Endometrial microvascular endothelial cells (primary cell): Measurements from ENCODE around the gene SAMHD1. TPM values are rescaled to one million over a fixed set of nuclear protein-coding genes. Genes with fewer than 3 reads are reported as not detected.
"Not testable (repeated sequence)": the region's sequence is repeated elsewhere in the genome, so short reads cannot be mapped to it uniquely, and the experiment has no call there.

Experiments used
- in situ Hi-C: cut with HindIII; loops from 2 replicates; pipeline ENCODE4 v1.10.0; 2017; ENCODE audit warnings: low sequenced_read_pairs, low pct_unique_long_range_greater_than_20kb; ENCODE audit errors: inconsistent ontology term
- total RNA-seq: library from RNA; depleted of rRNA; stranded (reverse); fragments of >200 nt; gene quantifications from one replicate; pipeline ENCODE4 v1.2.3, GENCODE V29; 2015; ENCODE audit errors: inconsistent ontology term

The SAMHD1 gene
- total RNA-seq, 1 donor from 2014 or later = 101 TPM

- in situ Hi-C loops = no loop called here
Measured at GRCh38 chr20:36881888-36882287, 69.6 kb downstream of the SAMHD1 start.

GRCh38 chr20:36881331-36881730 is 70.2 kb downstream of the SAMHD1 start:
- in situ Hi-C loops = no loop called here

- in situ Hi-C loops = no loop called here
Measured at GRCh38 chr20:36880741-36881250, 70.7 kb downstream of the SAMHD1 start.

DNA sequence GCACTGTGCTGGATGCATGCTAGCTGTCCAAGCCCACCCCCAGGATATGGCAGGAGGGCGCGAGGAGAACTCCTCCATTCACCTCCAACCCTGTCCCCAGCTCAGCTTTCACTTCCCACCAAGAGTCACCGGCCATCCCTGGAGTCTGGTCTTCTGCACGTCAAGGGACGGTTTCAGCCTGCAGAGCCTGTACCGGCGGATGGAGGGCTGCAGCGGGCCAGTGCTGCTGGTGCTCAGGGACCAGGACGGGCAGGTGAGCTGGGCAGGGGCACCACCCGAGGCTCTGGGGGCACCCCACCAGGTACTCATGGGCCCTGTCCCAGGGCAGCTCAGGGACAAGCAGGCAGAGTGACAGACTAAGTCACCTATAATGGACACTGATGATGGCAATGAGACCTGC is 72.6 kb downstream of the SAMHD1 start:
- in situ Hi-C loops = no loop called here

- in situ Hi-C loops = no loop called here
Measured at GRCh38 chr20:36876473-36876833, 75.1 kb downstream of the SAMHD1 start.

DNA sequence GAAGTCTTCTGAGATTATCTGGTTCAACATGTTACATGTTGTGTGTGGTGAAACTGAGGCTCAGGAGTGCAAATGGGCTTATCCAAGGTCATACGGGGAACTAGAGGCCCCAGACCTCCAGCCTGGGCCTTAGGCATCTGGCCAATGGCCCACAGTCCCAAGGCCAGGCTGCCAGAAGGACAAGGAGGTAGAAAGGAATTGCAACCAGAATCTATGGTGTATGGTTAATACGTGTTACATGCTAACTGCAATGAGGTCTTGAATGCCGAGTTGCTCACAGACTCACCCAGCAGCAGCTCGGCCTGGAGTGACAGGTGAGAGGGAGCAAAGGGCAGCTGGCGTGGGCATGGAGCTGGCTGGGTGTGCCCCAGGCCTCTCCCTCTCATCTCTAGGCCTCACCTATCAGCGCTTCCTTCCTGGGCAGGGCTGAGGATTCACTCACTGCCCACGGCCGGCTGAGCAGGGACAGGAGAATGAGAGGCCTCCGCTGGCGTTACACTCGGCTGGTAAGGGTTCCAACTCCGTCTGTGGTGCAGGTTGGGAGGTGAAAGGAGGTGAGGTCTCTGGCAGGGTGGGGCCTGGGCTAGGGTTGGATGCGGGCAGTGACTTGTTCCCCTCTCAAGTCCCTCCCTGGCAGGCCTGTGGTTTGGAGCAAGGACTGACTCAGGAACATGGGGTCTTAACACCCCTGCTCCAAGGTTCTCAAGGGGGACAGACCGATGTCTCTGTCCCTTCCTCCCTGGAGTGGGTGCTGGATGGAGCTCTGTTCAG is 75.6 kb downstream of the SAMHD1 start, which contains the start of gene TLDC2:
Gene TLDC2 (plus strand): TSS at position 437 of the 771 bp plus-strand sequence. CDS start 37 bp downstream, at position 474.
- in situ Hi-C loops = no loop called here

DNA sequence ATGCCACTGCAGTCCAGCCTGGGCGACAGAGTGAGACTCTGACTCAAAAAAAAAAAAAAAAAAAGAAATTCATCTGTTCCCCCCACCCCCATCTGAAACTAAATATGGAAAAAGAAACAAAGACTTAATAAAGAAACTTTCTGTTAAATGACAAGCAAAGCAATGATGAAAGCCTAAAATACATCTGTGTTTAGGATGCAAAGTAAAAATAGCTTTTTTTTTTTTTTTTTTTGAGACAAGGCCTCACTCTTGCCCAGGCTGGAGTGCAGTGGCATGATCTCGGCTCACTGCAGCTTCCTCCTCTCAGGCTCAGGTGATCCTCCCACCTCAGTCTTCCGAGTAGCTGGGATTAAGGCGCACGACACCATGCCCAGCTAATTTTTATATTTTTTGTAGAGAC is 76.4 kb downstream of the SAMHD1 start:
- in situ Hi-C loops = not testable (repeated sequence)

DNA sequence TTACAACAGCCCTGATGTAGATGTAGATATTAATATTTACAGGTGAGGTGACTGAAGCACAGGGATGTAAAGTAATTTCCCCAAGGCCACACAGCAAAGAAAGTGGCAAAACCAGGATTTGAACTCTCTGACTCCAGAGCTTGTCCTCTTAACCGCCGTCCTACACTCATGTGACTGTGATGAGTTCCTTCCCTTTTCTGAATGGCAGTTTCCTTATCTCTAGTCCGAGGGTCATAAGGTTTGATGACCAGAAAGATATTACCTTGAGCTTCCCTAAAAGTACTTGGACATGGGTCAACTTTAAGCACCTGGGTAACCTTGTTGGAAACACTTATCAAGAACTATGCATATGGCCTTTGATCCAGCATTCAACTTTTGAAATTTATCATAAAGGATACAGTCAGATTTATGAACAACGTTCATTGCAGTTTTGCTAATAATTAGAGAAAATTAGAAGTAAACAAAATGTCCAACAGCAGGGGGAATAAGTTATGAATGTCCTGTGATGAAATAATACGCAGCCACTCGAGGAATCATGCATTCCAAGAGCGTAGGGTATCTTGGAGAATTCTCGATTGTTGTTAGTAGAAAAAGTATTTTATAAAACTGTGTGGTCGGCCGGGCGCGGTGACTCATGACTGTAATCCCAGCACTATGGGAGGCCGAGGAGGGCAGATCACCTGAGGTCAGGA is 77.9 kb downstream of the SAMHD1 start:
- in situ Hi-C loops = loop anchor here (25.0 kb wide), 1 partner anchor 111 kb away; the partner anchor contains the start of gene DSN1

- in situ Hi-C loops = loop anchor here (25.0 kb wide), 1 partner anchor 111 kb away; the partner anchor contains the start of gene DSN1
Measured at GRCh38 chr20:36872852-36873251, 78.7 kb downstream of the SAMHD1 start.

DNA sequence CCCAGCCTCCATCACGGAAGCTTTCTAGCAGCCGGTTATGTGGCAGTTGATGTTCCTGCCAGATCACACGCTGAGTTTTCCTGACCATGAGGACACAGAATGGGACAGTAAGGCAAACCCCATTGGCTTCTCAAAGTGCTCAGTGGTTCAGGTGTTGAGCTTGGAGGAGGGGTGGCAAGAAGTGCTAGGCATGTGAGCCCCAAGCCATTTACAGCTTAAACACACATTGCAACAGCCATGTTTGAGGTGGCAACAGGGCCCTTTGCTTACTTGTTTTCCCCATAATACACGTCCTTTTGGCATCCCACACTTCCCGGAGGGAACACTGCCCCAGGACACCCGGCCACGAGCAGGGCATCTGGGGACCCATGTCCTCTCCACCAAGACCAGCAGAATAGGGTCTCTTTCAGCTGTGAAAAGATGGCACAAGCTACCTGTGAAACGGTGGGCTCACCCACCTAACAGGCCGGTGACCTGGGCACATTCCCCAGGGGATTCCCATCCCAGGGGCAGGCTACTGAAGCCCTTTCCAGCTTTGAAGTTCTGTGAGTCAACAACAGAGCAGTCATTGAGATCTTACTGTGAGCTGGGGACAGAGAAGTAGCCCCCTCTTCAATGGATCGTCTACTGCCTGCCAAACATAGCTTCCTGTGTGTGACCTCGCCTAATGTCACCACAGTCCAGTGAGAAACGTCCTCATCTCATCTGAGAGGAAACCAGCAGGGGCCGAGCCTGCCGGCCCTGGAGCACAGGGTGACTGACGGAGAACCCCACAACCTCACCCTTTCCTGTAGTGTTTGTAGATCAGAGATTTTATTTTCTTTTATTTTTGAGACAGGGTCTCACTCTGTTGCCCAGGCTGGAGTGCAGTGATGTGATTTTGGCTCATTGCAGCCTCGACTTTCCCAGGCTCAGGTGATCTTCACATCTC is 79.6 kb downstream of the SAMHD1 start:
- in situ Hi-C loops = loop anchor here (25.0 kb wide), 1 partner anchor 110 kb away; the partner anchor contains the start of gene DSN1

DNA sequence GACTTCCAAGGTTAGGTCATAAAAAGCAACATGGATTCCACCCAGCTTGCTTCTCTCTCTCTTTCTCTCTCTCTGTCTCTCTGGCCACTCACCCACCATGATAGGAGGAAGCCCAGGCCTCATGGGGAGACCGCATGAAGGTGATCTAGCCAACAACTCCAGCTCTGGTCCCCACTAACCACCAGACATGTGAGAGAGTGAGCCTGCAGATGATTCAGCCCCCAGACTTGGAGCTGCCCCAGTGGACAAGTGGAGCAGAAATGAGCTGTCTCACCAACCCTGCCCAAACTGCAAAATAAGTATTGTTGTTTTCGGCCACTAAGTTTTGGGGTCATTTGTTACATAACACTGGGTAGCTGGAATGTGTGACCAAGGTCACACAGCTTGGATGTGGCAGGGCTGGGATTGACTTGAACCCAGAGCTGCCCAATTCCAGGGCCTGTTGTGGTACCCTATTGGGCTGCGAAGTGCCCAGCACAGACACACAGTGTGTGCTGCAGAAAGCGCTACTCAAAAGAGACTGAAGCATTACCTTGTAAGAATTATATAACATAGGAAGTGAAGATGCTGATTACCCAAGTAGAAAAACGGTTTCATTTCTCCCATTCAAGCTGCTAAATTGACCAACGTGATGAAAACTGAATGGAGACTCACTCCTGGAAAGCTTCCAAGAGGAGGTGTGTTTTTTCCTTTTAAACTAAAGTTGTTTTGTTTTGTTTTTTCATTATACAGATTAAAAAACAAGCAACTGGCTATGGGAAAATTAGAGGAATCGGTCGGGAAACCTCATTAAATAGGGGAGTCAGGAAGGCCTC is 84.6 kb downstream of the SAMHD1 start:
- in situ Hi-C loops = loop anchor here (25.0 kb wide), 1 partner anchor 105 kb away; the partner anchor contains the start of gene DSN1

DNA sequence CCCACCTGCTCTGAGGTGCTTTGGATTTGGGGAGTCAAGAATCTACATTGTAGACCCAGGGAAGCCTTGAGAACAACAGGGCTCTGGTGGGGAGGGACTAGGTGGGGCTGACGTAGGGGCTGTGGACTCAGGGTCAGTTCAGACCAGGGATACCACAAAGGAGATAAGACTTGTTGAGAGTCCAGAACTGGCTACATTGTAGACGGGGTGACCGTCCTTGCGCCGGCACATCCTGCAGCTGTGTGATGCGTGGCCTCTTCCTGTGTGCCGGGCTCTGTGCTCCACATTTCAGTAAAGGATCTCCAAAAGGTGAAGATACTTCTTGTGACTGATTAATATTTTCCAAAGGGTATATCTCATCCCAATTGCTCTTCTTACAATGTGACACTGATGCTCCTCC is 85.3 kb downstream of the SAMHD1 start:
- in situ Hi-C loops = loop anchor here (25.0 kb wide), 1 partner anchor 104 kb away; the partner anchor contains the start of gene DSN1

GRCh38 chr20:36865861-36866149 is 85.7 kb downstream of the SAMHD1 start:
- in situ Hi-C loops = loop anchor here (25.0 kb wide), 1 partner anchor 104 kb away; the partner anchor contains the start of gene DSN1

DNA sequence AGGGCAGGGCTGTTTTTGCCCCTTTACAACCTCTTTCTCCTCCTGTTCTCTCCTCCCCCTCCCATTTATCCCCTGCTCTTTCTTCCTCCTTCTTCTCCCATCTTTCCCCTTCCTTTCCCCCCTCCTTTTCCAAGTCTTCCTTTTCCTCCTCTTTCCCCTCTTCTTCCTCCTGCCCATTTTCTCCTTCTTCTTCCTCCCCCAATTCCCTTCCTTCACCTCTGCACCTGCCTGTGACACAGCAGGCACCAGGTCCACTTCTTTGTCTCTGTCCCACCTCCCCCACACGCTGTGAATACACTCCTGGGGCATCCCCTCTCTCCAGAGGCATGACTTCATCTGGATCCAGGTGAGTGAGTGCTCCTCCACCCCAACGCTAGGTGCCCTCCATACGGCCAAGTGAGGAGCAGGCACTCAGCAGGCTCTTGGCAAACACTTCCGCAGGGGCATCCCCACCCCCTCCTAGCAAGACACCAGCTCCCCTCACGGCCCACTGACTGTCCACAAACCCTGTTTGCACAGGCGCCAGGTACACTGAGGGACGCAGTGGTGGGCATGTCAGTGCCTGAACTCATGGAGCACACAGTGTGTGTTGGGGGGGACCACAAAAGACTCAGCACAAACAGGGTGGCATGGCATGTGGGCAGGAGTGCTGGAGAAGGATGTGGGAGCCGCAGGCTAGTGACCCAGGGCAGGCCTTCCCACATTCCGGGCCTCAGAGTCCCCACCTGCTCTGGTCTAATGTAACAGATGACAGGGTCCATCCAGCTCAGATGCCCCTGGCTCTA is 86.2 kb downstream of the SAMHD1 start:
- in situ Hi-C loops = loop anchor here (25.0 kb wide), 1 partner anchor 103 kb away; the partner anchor contains the start of gene DSN1

DNA sequence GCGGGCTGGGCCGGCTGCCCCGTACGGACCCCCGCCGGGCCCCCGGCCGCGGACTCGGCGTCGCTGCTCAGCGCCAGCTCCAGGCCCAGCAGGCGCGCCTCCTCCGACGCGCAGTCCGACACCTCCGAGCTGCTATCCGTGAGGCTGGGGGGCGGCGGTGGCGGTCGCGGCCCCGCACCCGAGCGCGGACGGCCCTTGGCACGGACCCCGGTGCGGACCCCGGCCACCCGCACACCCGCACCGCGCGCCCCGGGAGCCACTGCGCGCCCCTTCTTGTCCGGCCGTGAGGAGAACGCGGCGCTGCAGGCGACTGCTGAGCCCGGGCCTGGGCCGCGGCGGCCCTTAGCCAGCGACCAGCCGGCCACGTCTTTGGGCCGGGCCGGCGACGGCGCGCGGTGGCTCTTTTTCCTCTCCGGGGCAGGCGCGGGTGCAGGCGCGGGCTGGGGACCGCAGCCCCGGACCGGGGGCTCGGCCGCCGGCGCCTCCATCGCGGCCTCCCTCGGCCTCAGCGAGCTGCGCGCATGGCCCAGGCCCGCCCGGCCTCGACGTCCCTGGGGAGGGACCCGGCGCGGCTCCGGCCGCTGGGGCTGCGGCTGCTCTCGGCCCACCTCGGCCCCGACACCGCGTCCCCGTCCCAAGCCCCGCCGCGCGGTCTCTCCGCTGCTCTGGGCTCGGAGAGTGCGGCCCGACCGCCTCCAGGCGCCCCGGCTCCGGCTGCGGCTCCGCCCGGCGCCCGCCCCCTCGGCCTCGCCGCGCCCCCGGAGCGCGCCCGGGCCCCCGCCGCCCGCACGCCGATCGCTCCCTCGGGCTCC is 88.4 kb downstream of the SAMHD1 start:
- in situ Hi-C loops = loop anchor here (25.0 kb wide), 1 partner anchor 101 kb away; the partner anchor contains the start of gene DSN1
